ENCODE measurements around the gene ADCY9.
"Not testable (repeated sequence)": the region's sequence is repeated elsewhere in the genome, so short reads cannot be mapped to it uniquely, and the experiment has no call there.

ADCY9 gene

DNA sequence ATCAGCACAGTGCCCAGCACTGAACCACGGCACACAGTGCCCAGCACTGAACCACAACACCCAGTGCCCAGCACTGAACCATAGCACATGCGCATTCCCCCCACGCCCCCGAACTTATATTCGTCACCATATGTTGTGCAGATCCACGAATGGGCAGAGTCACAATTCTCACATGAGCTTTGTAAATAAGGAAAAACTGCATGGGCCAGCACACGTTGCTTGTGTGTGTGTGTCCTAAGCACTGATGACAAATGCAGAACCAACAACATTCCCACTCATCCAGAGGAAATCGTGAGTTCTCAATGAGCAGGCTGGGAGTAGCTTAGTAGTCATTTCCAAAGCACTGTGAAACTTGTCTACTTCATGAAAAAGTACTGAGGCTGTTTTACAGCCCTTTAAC is 70.0 kb downstream of the ADCY9 start:
- no peak overlapping the region for H3K14ac ChIP-seq (ENCODE audit: low read length in 2 of 2)

DNA sequence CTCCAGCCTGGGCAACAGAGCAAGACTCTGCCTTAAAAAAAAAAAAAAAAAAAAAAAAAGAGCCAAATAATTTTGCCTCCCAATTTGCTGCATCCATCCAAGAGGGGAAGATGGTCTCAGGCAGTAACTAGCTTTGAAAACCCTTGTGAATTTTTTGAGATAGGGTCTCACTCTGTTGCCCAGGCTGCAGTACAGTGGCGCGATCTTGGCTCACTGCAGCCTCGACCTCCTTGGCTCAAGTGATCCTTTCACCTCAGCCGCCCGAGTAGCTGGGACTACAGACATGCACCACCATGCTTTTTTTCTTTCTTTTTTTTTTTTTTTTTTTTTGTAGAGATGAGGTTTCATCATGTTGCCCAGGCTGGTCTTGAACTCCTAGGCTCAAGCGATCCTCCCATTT is 70.7 kb downstream of the ADCY9 start:
- not testable (repeated sequence) for H3K27ac ChIP-seq (ENCODE audit: low read length, poor library complexity, severe bottlenecking); DNase-seq; H3K18ac ChIP-seq (ENCODE audit: low read depth in 1 of 2, low read length in 2 of 2); H2BK12ac ChIP-seq (ENCODE audit: low read length in 2 of 2); H3K27me3 ChIP-seq (ENCODE audit: control insufficient read depth in 1 of 2, insufficient read depth in 1 of 2, low read length in 2 of 2); H3K9me3 ChIP-seq (ENCODE audit: control insufficient read depth, low read length); H3K23ac ChIP-seq (ENCODE audit: low read length in 2 of 2); H3K14ac ChIP-seq (ENCODE audit: low read length in 2 of 2); H2BK120ac ChIP-seq (ENCODE audit: low read depth, low read length); H3K36me3 ChIP-seq (ENCODE audit: control insufficient read depth in 1 of 2, insufficient read depth in 2 of 2, low read depth in 1 of 2, low read length in 2 of 2); H3K4ac ChIP-seq (ENCODE audit: low read depth in 1 of 2, low read length in 2 of 2); H3K4me1 ChIP-seq (ENCODE audit: control insufficient read depth, insufficient read depth, low read depth, low read length); H3K4me2 ChIP-seq (ENCODE audit: low read length, poor library complexity, severe bottlenecking); H4K91ac ChIP-seq (ENCODE audit: low read length); H2BK5ac ChIP-seq (ENCODE audit: low read depth, low read length, poor library complexity, severe bottlenecking); H3K9ac ChIP-seq (ENCODE audit: low read length); H2AK5ac ChIP-seq (ENCODE audit: low read length, severe bottlenecking); H2AFZ ChIP-seq (ENCODE audit: low read depth, low read length); H3K4me3 ChIP-seq (ENCODE audit: insufficient read depth in 1 of 2, low read depth in 1 of 2, low read length in 2 of 2); H4K8ac ChIP-seq (ENCODE audit: low read length); H2BK15ac ChIP-seq (ENCODE audit: low read depth, poor library complexity, severe bottlenecking)
- peaks cover 10% of the 10 kb centered on the region for H3K79me1 ChIP-seq (replicated peaks; ENCODE audit: low read length, poor library complexity, severe bottlenecking)
- WGBS: 100% methylated on average over 4 of the region's 6 CpGs

More for the DNA sequence above, 70.0 kb downstream of the ADCY9 start:
- Histone ChIP-seq H3K23ac (ENCODE audit: low read length in 2 of 2) (no peak overlapping the region), H2AK5ac (ENCODE audit: low read length, severe bottlenecking) (no peak overlapping the region), H3K4ac (ENCODE audit: low read depth in 1 of 2, low read length in 2 of 2) (no peak overlapping the region), H2AFZ (ENCODE audit: low read depth, low read length) (no peak overlapping the region), H3K27ac (ENCODE audit: low read length, poor library complexity, severe bottlenecking) (no peak overlapping the region), H2BK5ac (ENCODE audit: low read depth, low read length, poor library complexity, severe bottlenecking) (no peak overlapping the region), H2BK15ac (ENCODE audit: low read depth, poor library complexity, severe bottlenecking) (peak overlapping the region; percentile 77), H4K8ac (ENCODE audit: low read length) (no peak overlapping the region), H3K36me3 (ENCODE audit: control insufficient read depth in 1 of 2, insufficient read depth in 2 of 2, low read depth in 1 of 2, low read length in 2 of 2) (no peaks in the 10 kb centered on the region), H3K4me1 (ENCODE audit: control insufficient read depth, insufficient read depth, low read depth, low read length) (no peaks in the 10 kb centered on the region), H3K9me3 (ENCODE audit: control insufficient read depth, low read length) (no peaks in the 10 kb centered on the region), H2BK120ac (ENCODE audit: low read depth, low read length) (no peak overlapping the region), H3K79me1 (replicated peaks; ENCODE audit: low read length, poor library complexity, severe bottlenecking) (peaks cover 12% of the 10 kb centered on the region), H2BK12ac (ENCODE audit: low read length in 2 of 2) (peak overlapping the region in 1 of 2 experiments; percentile 56), H4K91ac (ENCODE audit: low read length) (no peak overlapping the region), H3K18ac (ENCODE audit: low read depth in 1 of 2, low read length in 2 of 2) (no peak overlapping the region), H3K9ac (ENCODE audit: low read length) (no peak overlapping the region), H3K4me2 (ENCODE audit: low read length, poor library complexity, severe bottlenecking) (no peak overlapping the region), H3K27me3 (ENCODE audit: control insufficient read depth in 1 of 2, insufficient read depth in 1 of 2, low read length in 2 of 2) (no peaks in the 10 kb centered on the region), H3K4me3 (ENCODE audit: insufficient read depth in 1 of 2, low read depth in 1 of 2, low read length in 2 of 2) (no peak overlapping the region)
- DNase-seq: no peak
- WGBS: 88% methylated on average over 8 of the region's 8 CpGs

DNA sequence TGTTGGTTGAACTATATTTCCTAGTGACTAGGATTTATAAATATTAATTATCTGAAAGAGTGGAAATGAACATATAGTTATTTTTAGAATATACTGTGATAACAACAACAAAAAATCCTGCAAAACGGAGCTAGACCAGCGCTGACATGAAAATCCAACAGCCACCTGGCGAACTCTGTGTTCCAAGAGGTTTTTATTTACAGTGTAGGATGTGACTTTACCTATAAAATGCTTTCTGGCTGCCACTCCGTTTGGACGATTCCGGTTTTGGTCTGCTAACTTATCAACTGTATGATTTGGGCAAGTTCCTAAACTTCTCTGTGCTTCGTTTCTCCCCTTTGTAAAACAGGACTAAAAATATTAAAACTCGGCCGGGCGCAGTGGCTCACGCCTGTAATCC is 73.7 kb downstream of the ADCY9 start:
- Histone ChIP-seq H3K4ac (ENCODE audit: low read depth in 1 of 2, low read length in 2 of 2) (no peak overlapping the region), H3K79me1 (replicated peaks; ENCODE audit: low read length, poor library complexity, severe bottlenecking) (peaks cover 8% of the 10 kb centered on the region), H3K4me2 (ENCODE audit: low read length, poor library complexity, severe bottlenecking) (no peak overlapping the region), H3K27ac (ENCODE audit: low read length, poor library complexity, severe bottlenecking) (no peak overlapping the region), H2AFZ (ENCODE audit: low read depth, low read length) (no peak overlapping the region), H3K27me3 (ENCODE audit: control insufficient read depth in 1 of 2, insufficient read depth in 1 of 2, low read length in 2 of 2) (no peaks in the 10 kb centered on the region), H4K8ac (ENCODE audit: low read length) (no peak overlapping the region), H2BK15ac (ENCODE audit: low read depth, poor library complexity, severe bottlenecking) (no peak overlapping the region), H3K9ac (ENCODE audit: low read length) (no peak overlapping the region), H2BK12ac (ENCODE audit: low read length in 2 of 2) (no peak overlapping the region), H3K14ac (ENCODE audit: low read length in 2 of 2) (no peak overlapping the region), H2BK120ac (ENCODE audit: low read depth, low read length) (no peak overlapping the region), H4K91ac (ENCODE audit: low read length) (no peak overlapping the region), H3K4me3 (ENCODE audit: insufficient read depth in 1 of 2, low read depth in 1 of 2, low read length in 2 of 2) (no peak overlapping the region), H3K18ac (ENCODE audit: low read depth in 1 of 2, low read length in 2 of 2) (no peak overlapping the region), H3K36me3 (ENCODE audit: control insufficient read depth in 1 of 2, insufficient read depth in 2 of 2, low read depth in 1 of 2, low read length in 2 of 2) (no peaks in the 10 kb centered on the region), H3K4me1 (ENCODE audit: control insufficient read depth, insufficient read depth, low read depth, low read length) (no peaks in the 10 kb centered on the region), H2BK5ac (ENCODE audit: low read depth, low read length, poor library complexity, severe bottlenecking) (no peak overlapping the region), H3K23ac (ENCODE audit: low read length in 2 of 2) (no peak overlapping the region), H3K9me3 (ENCODE audit: control insufficient read depth, low read length) (no peaks in the 10 kb centered on the region), H2AK5ac (ENCODE audit: low read length, severe bottlenecking) (no peak overlapping the region)
- DNase-seq: no peak
- WGBS: 96% methylated on average over 11 of the region's 11 CpGs

DNA sequence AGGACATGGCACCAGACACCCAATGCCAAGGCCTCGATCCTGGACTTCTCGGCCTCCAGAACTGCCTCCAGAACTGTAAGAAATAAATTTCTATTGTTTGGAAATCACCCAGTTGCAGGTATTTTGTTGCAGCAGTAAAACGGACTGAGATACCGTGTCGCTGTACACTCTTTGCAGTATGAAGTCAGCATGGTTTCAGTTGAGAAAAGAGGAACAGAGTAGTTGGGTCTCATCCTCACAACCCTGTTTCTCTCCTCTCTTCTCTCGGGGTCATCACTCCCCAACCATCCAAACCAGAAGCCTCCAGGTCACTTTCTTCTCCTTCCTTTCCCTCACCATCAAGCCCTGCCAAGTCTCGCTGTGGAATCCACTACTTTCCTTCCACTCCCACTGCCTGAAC is 77.8 kb downstream of the ADCY9 start:
- H2AFZ ChIP-seq (ENCODE audit: low read depth, low read length): no peak overlapping the region
- no peak overlapping the region for H4K91ac ChIP-seq (ENCODE audit: low read length)
- H2BK15ac ChIP-seq (ENCODE audit: low read depth, poor library complexity, severe bottlenecking): no peak overlapping the region
- no peak overlapping the region for H2BK12ac ChIP-seq (ENCODE audit: low read length in 2 of 2)
- no peaks in the 10 kb centered on the region for H3K36me3 ChIP-seq (ENCODE audit: control insufficient read depth in 1 of 2, insufficient read depth in 2 of 2, low read depth in 1 of 2, low read length in 2 of 2)
- no peak overlapping the region for H4K8ac ChIP-seq (ENCODE audit: low read length)
- no peak overlapping the region for H3K14ac ChIP-seq (ENCODE audit: low read length in 2 of 2)
- no peak overlapping the region for H2AK5ac ChIP-seq (ENCODE audit: low read length, severe bottlenecking)
- H3K4me2 ChIP-seq (ENCODE audit: low read length, poor library complexity, severe bottlenecking): no peak overlapping the region
- H3K9ac ChIP-seq (ENCODE audit: low read length): no peak overlapping the region
- H2BK120ac ChIP-seq (ENCODE audit: low read depth, low read length): no peak overlapping the region
- DNase-seq: no peak
- WGBS: 96% methylated on average over 7 of the region's 7 CpGs
- no peak overlapping the region for H3K27ac ChIP-seq (ENCODE audit: low read length, poor library complexity, severe bottlenecking)
- H3K23ac ChIP-seq (ENCODE audit: low read length in 2 of 2): no peak overlapping the region
- H3K79me1 ChIP-seq (replicated peaks; ENCODE audit: low read length, poor library complexity, severe bottlenecking): peaks cover 3% of the 10 kb centered on the region
- H3K9me3 ChIP-seq (ENCODE audit: control insufficient read depth, low read length): no peaks in the 10 kb centered on the region
- no peaks in the 10 kb centered on the region for H3K4me1 ChIP-seq (ENCODE audit: control insufficient read depth, insufficient read depth, low read depth, low read length)
- H2BK5ac ChIP-seq (ENCODE audit: low read depth, low read length, poor library complexity, severe bottlenecking): no peak overlapping the region
- no peak overlapping the region for H3K18ac ChIP-seq (ENCODE audit: low read depth in 1 of 2, low read length in 2 of 2)
- H3K27me3 ChIP-seq (ENCODE audit: control insufficient read depth in 1 of 2, insufficient read depth in 1 of 2, low read length in 2 of 2): no peaks in the 10 kb centered on the region
- H3K4ac ChIP-seq (ENCODE audit: low read depth in 1 of 2, low read length in 2 of 2): no peak overlapping the region
- H3K4me3 ChIP-seq (ENCODE audit: insufficient read depth in 1 of 2, low read depth in 1 of 2, low read length in 2 of 2): no peak overlapping the region
